CD14-positive monocyte (primary cell): ENCODE data around the gene ANKRD65. TPM values are rescaled to one million over a fixed set of nuclear protein-coding genes. Genes with fewer than 3 reads are reported as not detected.
"Not testable (repeated sequence)": the region's sequence is repeated elsewhere in the genome, so short reads cannot be mapped to it uniquely, and the experiment has no call there.

Experiments
- DNase-seq, 3 donors: peaks; one replicate each; pipeline ENCODE4 v3.0.0-alpha.2; 2011 to 2022
- H2AFZ ChIP-seq: 2 replicates; pipeline ENCODE4 v1.6.0; 2012; ENCODE audit warnings: mild to moderate bottlenecking, low read depth, low read length, inconsistent platforms; ENCODE audit not compliant: insufficient read depth, poor library complexity, severe bottlenecking
- H3K27ac ChIP-seq, 2 donors: 1 replicate in 1 of 2; 2 replicates in 1 of 2; pipeline ENCODE4 v1.5.1; 2012 to 2013; ENCODE audit warnings: low read length in 2 of 2, control low read depth in 1 of 2, inconsistent platforms in 1 of 2, low read depth in 1 of 2, mild to moderate bottlenecking in 1 of 2
- H3K27me3 ChIP-seq, 2 donors: one replicate each; pipeline versions ENCODE4 v1.6.0 to v1.6.1; 2011 to 2013; ENCODE audit warnings: low read length in 2 of 2; ENCODE audit not compliant: control insufficient read depth in 2 of 2, insufficient read depth in 2 of 2
- H3K36me3 ChIP-seq, 2 donors: replicated peaks in 1 of 2; 1 replicate in 1 of 2; 2 replicates in 1 of 2; pipeline versions ENCODE4 v1.5.1 to v1.6.1; 2012 to 2013; ENCODE audit warnings: low read length in 2 of 2, control low read depth in 1 of 2, inconsistent platforms in 1 of 2, mild to moderate bottlenecking in 1 of 2; ENCODE audit not compliant: insufficient read depth in 2 of 2, control insufficient read depth in 1 of 2
- H3K4me1 ChIP-seq, 2 donors: 1 replicate in 1 of 2; 2 replicates in 1 of 2; pipeline versions ENCODE4 v1.5.1 to v1.6.1; 2012 to 2013; ENCODE audit warnings: low read length in 2 of 2, control low read depth in 1 of 2, inconsistent platforms in 1 of 2, mild to moderate bottlenecking in 1 of 2, moderate library complexity in 1 of 2; ENCODE audit not compliant: insufficient read depth in 2 of 2, control insufficient read depth in 1 of 2
- H3K4me2 ChIP-seq: replicated peaks from 2 replicates; pipeline ENCODE3; 2012; ENCODE audit warnings: low read length, moderate library complexity, mild to moderate bottlenecking; ENCODE audit not compliant: poor library complexity, severe bottlenecking; ENCODE audit errors: extremely low read depth
- H3K4me3 ChIP-seq, 3 experiments: fragments of 200-600 bp in 1 of 3; sonication (generic) in 1 of 3; replicated peaks in 1 of 3; 1 replicate in 2 of 3; 2 replicates in 1 of 3; pipeline ENCODE4 v1.5.1; 2011 to 2013; ENCODE audit warnings: low read length in 3 of 3, mild to moderate bottlenecking in 3 of 3, control low read depth in 2 of 3, low read depth in 2 of 3, inconsistent platforms in 1 of 3, moderate library complexity in 1 of 3
- H3K79me2 ChIP-seq: 2 replicates; pipeline ENCODE4 v1.6.0; 2012; ENCODE audit warnings: mild to moderate bottlenecking, control low read depth, inconsistent platforms, low read length, moderate library complexity; ENCODE audit not compliant: insufficient read depth
- H3K9ac ChIP-seq: 2 replicates; pipeline ENCODE4 v1.6.0; 2017; ENCODE audit warnings: low read length, mild to moderate bottlenecking; ENCODE audit not compliant: insufficient read depth, poor library complexity, severe bottlenecking
- H3K9me3 ChIP-seq, 2 donors: replicated peaks in 1 of 2; 1 replicate in 1 of 2; 2 replicates in 1 of 2; pipeline versions ENCODE4 v1.5.1 to v1.6.1; 2012 to 2013; ENCODE audit warnings: low read length in 2 of 2, control low read depth in 1 of 2; ENCODE audit not compliant: control insufficient read depth in 1 of 2, insufficient read depth in 1 of 2
- H4K20me1 ChIP-seq: 2 replicates; pipeline ENCODE4 v1.6.0; 2012; ENCODE audit warnings: mild to moderate bottlenecking, low read length, control low read depth, moderate library complexity; ENCODE audit not compliant: insufficient read depth
- H3K27ac Mint-ChIP-seq, 7 donors: one replicate each; pipeline ENCODE4 v1.8.0; 2020; ENCODE audit warnings: mild to moderate bottlenecking in 7 of 7, mixed read lengths in 7 of 7, moderate library complexity in 6 of 7, inconsistent platforms in 2 of 7
- H3K27me3 Mint-ChIP-seq, 3 donors: one replicate each; pipeline ENCODE4 v1.8.0; 2021 to 2022; ENCODE audit warnings: low read depth in 3 of 3, mild to moderate bottlenecking in 3 of 3, mixed read lengths in 3 of 3, moderate library complexity in 3 of 3, inconsistent platforms in 1 of 3
- H3K36me3 Mint-ChIP-seq, 2 donors: one replicate each; pipeline ENCODE4 v1.8.0; 2020; ENCODE audit warnings: mixed read lengths in 2 of 2, inconsistent platforms in 1 of 2, mild to moderate bottlenecking in 1 of 2
- H3K4me1 Mint-ChIP-seq: one replicate; pipeline ENCODE4 v1.8.0; 2020; ENCODE audit warnings: mild to moderate bottlenecking, mixed read lengths
- H3K4me3 Mint-ChIP-seq, 2 donors: one replicate each; pipeline ENCODE4 v1.8.0; 2020; ENCODE audit warnings: mild to moderate bottlenecking in 2 of 2, mixed read lengths in 2 of 2, moderate library complexity in 1 of 2
- H3K9me3 Mint-ChIP-seq, 7 donors: one replicate each; pipeline ENCODE4 v1.8.0; 2020 to 2022; ENCODE audit warnings: mixed read lengths in 7 of 7, mild to moderate bottlenecking in 6 of 7, moderate library complexity in 6 of 7, inconsistent platforms in 2 of 7
- CTCF ChIP-seq: fragments of 200-600 bp; IDR thresholded peaks from one replicate; pipeline ENCODE4 v1.8.0; 2022; ENCODE audit warnings: antibody characterized with exemption, mild to moderate bottlenecking
- WGBS: methylation state at CpG from one replicate; pipeline ENCODE4 v1.1.5; 2013; ENCODE audit warnings: missing lambda C conversion rate; ENCODE audit not compliant: insufficient coverage; 5-methylcytosine and 5-hydroxymethylcytosine counted together
- intact Hi-C, 2 donors: fragments of 100-400 bp; cut with micrococcal nuclease; formaldehyde crosslinking; loops; one replicate each; pipeline versions ENCODE4 v1.15.0 to v1.15.1; 2023
- polyA plus RNA-seq, 3 donors: library from polyadenylated mRNA; depleted of rRNA in 1 of 3; unstranded in 2 of 3; stranded (reverse) in 1 of 3; fragments of 300-500 nt in 2 of 3; fragments of >200 nt in 1 of 3; fragmentation: Illumina TruSeq in 2 of 3; gene quantifications; 1 replicate in 2 of 3; 2 replicates in 1 of 3; pipeline ENCODE4 v1.2.3, GENCODE V29; 2012 to 2021

The ANKRD65 gene
- polyA plus RNA-seq, 3 donors: 0.04 TPM; not detected in 2

- no peak overlapping the region for H3K9ac ChIP-seq
- no peak overlapping the region for H2AFZ ChIP-seq
- no peak overlapping the region for H3K4me2 ChIP-seq
- peaks cover 0 to 4% (median 0%) of the 10 kb centered on the region in 7 donors for H3K9me3 Mint-ChIP-seq
- DNase-seq: no peak
- no peak overlapping the region for H3K27ac Mint-ChIP-seq
- H3K4me3 ChIP-seq: no peak overlapping the region
- H3K79me2 ChIP-seq: no peaks in the 10 kb centered on the region
- H3K36me3 Mint-ChIP-seq: no peaks in the 10 kb centered on the region
- no peak for TF ChIP-seq CTCF
- peaks cover 2 to 18% of the 10 kb centered on the region in 2 donors for H3K27me3 ChIP-seq
- 95% methylated on average over 19 of the region's 21 CpGs for WGBS
- H4K20me1 ChIP-seq: no peaks in the 10 kb centered on the region
- no peaks in the 10 kb centered on the region for H3K9me3 ChIP-seq
- no peaks in the 10 kb centered on the region for H3K36me3 ChIP-seq
- H3K4me1 Mint-ChIP-seq: no peaks in the 10 kb centered on the region
- intact Hi-C loops: no loop called here
- no peak overlapping the region for H3K27ac ChIP-seq
- no peaks in the 10 kb centered on the region for H3K4me1 ChIP-seq
- peaks cover 16 to 38% (median 24%) of the 10 kb centered on the region in 3 donors for H3K27me3 Mint-ChIP-seq
- peak overlapping the region in 1 of 2 donors; percentile 42 for H3K4me3 Mint-ChIP-seq
These were observed 1.7 kb downstream of the ANKRD65 start for GRCh38 chr1:1419363-1419812.

GRCh38 chr1:1418464-1419362 is 2.4 kb downstream of the ANKRD65 start:
- H3K9me3 ChIP-seq: no peaks in the 10 kb centered on the region
- H2AFZ ChIP-seq: no peak overlapping the region
- H3K27ac ChIP-seq: no peak overlapping the region
- DNase-seq: no peak
- Mint-ChIP-seq H3K9me3 (peaks cover 0 to 4% (median 0%) of the 10 kb centered on the region in 7 donors), H3K27me3 (peaks cover 16 to 37% (median 24%) of the 10 kb centered on the region in 3 donors), H3K4me1 (no peaks in the 10 kb centered on the region), H3K4me3 (no peak overlapping the region), H3K27ac (no peak overlapping the region), H3K36me3 (no peaks in the 10 kb centered on the region)
- no peak overlapping the region for H3K4me2 ChIP-seq
- no peak overlapping the region for H3K4me3 ChIP-seq
- peaks cover 2 to 18% of the 10 kb centered on the region in 2 donors for H3K27me3 ChIP-seq
- H4K20me1 ChIP-seq: no peaks in the 10 kb centered on the region
- no peak for TF ChIP-seq CTCF
- H3K79me2 ChIP-seq: no peaks in the 10 kb centered on the region
- H3K36me3 ChIP-seq: no peaks in the 10 kb centered on the region
- no peaks in the 10 kb centered on the region for H3K4me1 ChIP-seq
- intact Hi-C loops: no loop called here
- 95% methylated on average over 16 of the region's 26 CpGs for WGBS
- H3K9ac ChIP-seq: no peak overlapping the region

GRCh38 chr1:1417825-1418463 is 3.1 kb downstream of the ANKRD65 start:
- H3K9me3 ChIP-seq, H3K27ac ChIP-seq, H3K4me1 ChIP-seq, H3K9me3 Mint-ChIP-seq, DNase-seq, H4K20me1 ChIP-seq, H3K27ac Mint-ChIP-seq, H3K9ac ChIP-seq, intact Hi-C loops, H3K79me2 ChIP-seq, H2AFZ ChIP-seq, H3K36me3 Mint-ChIP-seq, H3K4me3 ChIP-seq, H3K4me2 ChIP-seq, H3K36me3 ChIP-seq, H3K4me1 Mint-ChIP-seq: not testable (repeated sequence)
- 92% methylated on average over 19 of the region's 25 CpGs for WGBS
- Mint-ChIP-seq H3K4me3 (peak overlapping the region in 1 of 2 donors; percentile 11), H3K27me3 (peaks cover 12 to 34% (median 24%) of the 10 kb centered on the region in 3 donors)
- peaks cover 2 to 18% of the 10 kb centered on the region in 2 donors for H3K27me3 ChIP-seq
